Gastrocnemius medialis (tissue), 4 donors: ENCODE data around the gene SUN1.
"Not testable (repeated sequence)": the region's sequence is repeated elsewhere in the genome, so short reads cannot be mapped to it uniquely, and the experiment has no call there.

Experiments
- CTCF ChIP-seq, 5 experiments: fragments of 450-650 bp in 3 of 5; fragments of 200-600 bp in 2 of 5; sonication (generic) in 2 of 5; IDR thresholded peaks in 4 of 5; conservative IDR thresholded peaks in 1 of 5; 1 replicate in 4 of 5; 2 replicates in 1 of 5; pipeline ENCODE4 v1.5.1; 2016 to 2019; ENCODE audit warnings: antibody characterized with exemption in 5 of 5, mild to moderate bottlenecking in 3 of 5, moderate library complexity in 3 of 5
- POLR2A ChIP-seq, 2 donors: fragments of 450-650 bp; IDR thresholded peaks; one replicate each; pipeline ENCODE4 v1.6.1; 2017; ENCODE audit warnings: antibody characterized with exemption in 2 of 2, mild to moderate bottlenecking in 2 of 2, moderate library complexity in 2 of 2

GRCh38 chr7:801351-801750 lies 30.9 kb upstream of the SUN1 start:
- not testable (repeated sequence) for TF ChIP-seq CTCF (IDR thresholded peaks at IDR 0.05 in 4 of 5, conservative IDR thresholded peaks at IDR 0.05 in 1 of 5); POLR2A (IDR thresholded peaks at IDR 0.05)
